ENCODE measurements around the gene AKAP10. TPM values are rescaled to one million over a fixed set of nuclear protein-coding genes. Genes with fewer than 3 reads are reported as not detected.
A peak's percentile ranks its signal among the peaks of the same experiment; 100 is the strongest.

The AKAP10 gene
- total RNA-seq, 1 experiment from 2014 or later: 20.2 TPM

DNA sequence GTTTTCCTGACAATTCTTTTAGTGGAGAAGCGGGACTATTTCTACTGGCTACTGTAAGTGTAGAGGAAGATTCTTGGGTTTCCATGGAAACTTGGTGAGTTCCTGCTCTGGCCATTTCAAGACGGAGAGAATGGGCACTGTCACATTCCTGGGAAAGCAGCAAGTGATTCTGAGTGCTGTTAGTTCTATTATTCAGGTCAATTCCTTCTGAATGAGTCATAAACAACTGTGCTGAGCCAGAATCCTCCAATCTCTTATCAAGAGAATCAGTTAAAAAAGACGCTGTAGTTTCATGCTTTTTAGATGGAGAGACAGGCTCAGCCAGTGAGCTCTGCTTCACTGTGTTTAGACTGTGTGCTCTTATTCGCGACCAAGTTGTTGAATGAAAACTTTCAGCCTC, 19.6 kb downstream of the AKAP10 start:
- WGBS (ENCODE audit: extremely low coverage, insufficient read length, low lambda C conversion rate): no CpG with 5 or more reads among the region's 5 CpGs
- no peak overlapping the region for H2BK12ac ChIP-seq (ENCODE audit: insufficient read length, low read depth, low read length)
- no peak overlapping the region for H4K8ac ChIP-seq (replicated peaks; ENCODE audit: insufficient read length, low read depth, low read length)
- no peak overlapping the region for H2BK120ac ChIP-seq (ENCODE audit: low read depth, low read length, poor library complexity, severe bottlenecking)
- no peak overlapping the region for H2BK5ac ChIP-seq (ENCODE audit: insufficient read length, low read length)
- H3K27me3 ChIP-seq (ENCODE audit: insufficient read depth, low read length): no peaks in the 10 kb centered on the region
- Mint-ChIP-seq H3K4me1 (peaks cover 5 to 9% of the 10 kb centered on the region in 2 experiments), H3K27ac (peak overlapping the region in 2 of 3 experiments; percentile 88 to 93; a peak in 4 of 7 replicates), H3K4me3 (no peak overlapping the region), H3K36me3 (ENCODE audit: insufficient read depth in 1 of 3, low read depth in 3 of 3) (peaks cover 31 to 75% (median 59%) of the 10 kb centered on the region in 3 experiments), H3K9me3 (no peaks in the 10 kb centered on the region; a peak in 2 of 5 replicates), H3K27me3 (ENCODE audit: low read depth) (no peaks in the 10 kb centered on the region)
- H4K5ac ChIP-seq (ENCODE audit: insufficient read length, low read depth, low read length): no peak overlapping the region
- H2AFZ ChIP-seq (ENCODE audit: low read length): no peak overlapping the region
- H3K4ac ChIP-seq (ENCODE audit: low read depth, low read length): no peak overlapping the region
- no peak overlapping the region for H3T11ph ChIP-seq (ENCODE audit: low read length)
- H3K14ac ChIP-seq (ENCODE audit: insufficient read depth, low read length): no peak overlapping the region
- H2BK15ac ChIP-seq (ENCODE audit: low read depth, low read length): no peak overlapping the region
- TF ChIP-seq CTCF (conservative IDR thresholded peaks at IDR 0.05): no peak
- H4K20me1 ChIP-seq (ENCODE audit: control insufficient read depth, insufficient read depth, insufficient read length): no peaks in the 10 kb centered on the region
- H3K27ac ChIP-seq (ENCODE audit: insufficient read length, low read depth, low read length): peak overlapping the region; percentile 61
- H3K23me2 ChIP-seq (ENCODE audit: insufficient read length, low read depth, low read length, poor library complexity, severe bottlenecking): no peaks in the 10 kb centered on the region
- no peak overlapping the region for H4K91ac ChIP-seq (ENCODE audit: insufficient read length, low read depth, low read length)
- no peaks in the 10 kb centered on the region for H3K9me3 ChIP-seq (ENCODE audit: control insufficient read depth, low read depth, low read length)
- no peak overlapping the region for H3K18ac ChIP-seq (ENCODE audit: insufficient read length, low read depth, low read length)
- H3K56ac ChIP-seq (ENCODE audit: insufficient read length, low read depth, low read length): no peak overlapping the region
- H2AK5ac ChIP-seq (ENCODE audit: insufficient read length, low read length): no peak overlapping the region
- no peak overlapping the region for H2BK20ac ChIP-seq (ENCODE audit: low read depth, low read length, poor library complexity, severe bottlenecking)
- no peak overlapping the region for H3K9ac ChIP-seq (ENCODE audit: extremely low read depth, insufficient read length, low read length)
- H3K79me2 ChIP-seq (ENCODE audit: insufficient read depth, low read length): peaks cover 5% of the 10 kb centered on the region; the same call in 1 of the 2 replicates
- no peak overlapping the region for H3K23ac ChIP-seq (ENCODE audit: insufficient read length, low read depth, low read length)
- H3K4me2 ChIP-seq (ENCODE audit: insufficient read depth, insufficient read length, low read length): peak overlapping the region; percentile 19
- peak; percentile 69 for DNase-seq
- no peaks in the 10 kb centered on the region for H3K4me1 ChIP-seq (ENCODE audit: insufficient read depth, low read length)
- H3K79me1 ChIP-seq (ENCODE audit: insufficient read depth, low read depth, low read length, poor library complexity, severe bottlenecking): peaks cover 3% of the 10 kb centered on the region
